Subcutaneous abdominal adipose tissue (tissue), 5 donors: ENCODE data around the gene CMSS1.
"Not testable (repeated sequence)": the region's sequence is repeated elsewhere in the genome, so short reads cannot be mapped to it uniquely, and the experiment has no call there.

ENCODE experiments used
- H3K27ac ChIP-seq: one replicate; pipeline ENCODE4 v1.7.0; 2013; ENCODE audit warnings: low read depth, mild to moderate bottlenecking, inconsistent platforms, low read length, moderate library complexity
- H3K27me3 ChIP-seq, 5 donors: one replicate each; pipeline ENCODE4 v1.7.0; 2013; ENCODE audit warnings: low read length in 5 of 5, inconsistent platforms in 1 of 5; ENCODE audit not compliant: control insufficient read depth in 5 of 5, insufficient read depth in 4 of 5
- H3K36me3 ChIP-seq, 5 donors: one replicate each; pipeline ENCODE4 v1.7.0; 2013; ENCODE audit warnings: low read length in 5 of 5; ENCODE audit not compliant: control insufficient read depth in 5 of 5, insufficient read depth in 5 of 5
- H3K4me1 ChIP-seq, 5 donors: one replicate each; pipeline ENCODE4 v1.7.0; 2013; ENCODE audit warnings: low read length in 5 of 5, mild to moderate bottlenecking in 3 of 5, moderate library complexity in 1 of 5; ENCODE audit not compliant: control insufficient read depth in 5 of 5, insufficient read depth in 5 of 5
- H3K4me3 ChIP-seq, 5 donors: one replicate each; pipeline ENCODE4 v1.7.0; 2013; ENCODE audit warnings: low read length in 5 of 5, low read depth in 1 of 5
- H3K9ac ChIP-seq, 5 donors: one replicate each; pipeline ENCODE4 v1.7.0; 2013; ENCODE audit warnings: low read length in 5 of 5, mild to moderate bottlenecking in 4 of 5, moderate library complexity in 3 of 5
- H3K9me3 ChIP-seq, 5 donors: one replicate each; pipeline ENCODE4 v1.7.0; 2013; ENCODE audit warnings: low read length in 5 of 5; ENCODE audit not compliant: control insufficient read depth in 5 of 5
- donor health status: healthy.
- donor health status: healthy.
- donor health status: healthy.
- donor health status: healthy.
- donor health status: healthy.

The CMSS1 gene

GRCh38 chr3:100089812-100090668 is 272.4 kb downstream of the CMSS1 start:
- peaks cover 0 to 16% (median 11%) of the 10 kb centered on the region in 5 donors for H3K4me1 ChIP-seq
- H3K36me3 ChIP-seq: no peaks in the 10 kb centered on the region
- no peak overlapping the region for H3K27ac ChIP-seq
- H3K9me3 ChIP-seq: no peaks in the 10 kb centered on the region
- H3K9ac ChIP-seq: no peak overlapping the region
- no peaks in the 10 kb centered on the region for H3K27me3 ChIP-seq
- peak overlapping the region in 1 of 5 donors; percentile 48 for H3K4me3 ChIP-seq

- Histone ChIP-seq H3K36me3 (no peaks in the 10 kb centered on the region), H3K9me3 (no peaks in the 10 kb centered on the region), H3K9ac (no peak overlapping the region), H3K27me3 (no peaks in the 10 kb centered on the region), H3K4me1 (peaks cover 0 to 16% (median 11%) of the 10 kb centered on the region in 5 donors), H3K27ac (no peak overlapping the region), H3K4me3 (no peak overlapping the region)
Observed at GRCh38 chr3:100090669-100091005, 273.0 kb downstream of the CMSS1 start.

- Histone ChIP-seq H3K4me3 (no peak overlapping the region), H3K36me3 (no peaks in the 10 kb centered on the region), H3K9ac (no peak overlapping the region), H3K9me3 (no peaks in the 10 kb centered on the region), H3K27ac (no peak overlapping the region), H3K4me1 (peaks cover 2 to 33% (median 27%) of the 10 kb centered on the region in 5 donors), H3K27me3 (no peaks in the 10 kb centered on the region)
Observed at GRCh38 chr3:100093831-100094230, 276.2 kb downstream of the CMSS1 start.

- not testable (repeated sequence) for H3K27me3 ChIP-seq, H3K9me3 ChIP-seq, H3K9ac ChIP-seq, H3K27ac ChIP-seq, H3K4me3 ChIP-seq, H3K36me3 ChIP-seq
- peaks cover 2 to 22% (median 17%) of the 10 kb centered on the region in 5 donors for H3K4me1 ChIP-seq
Observed at GRCh38 chr3:100096286-100096685, 278.6 kb downstream of the CMSS1 start.

GRCh38 chr3:100096866-100097265 is 279.2 kb downstream of the CMSS1 start:
- Histone ChIP-seq H3K27me3 (no peaks in the 10 kb centered on the region), H3K36me3 (no peaks in the 10 kb centered on the region), H3K9ac (no peak overlapping the region), H3K4me3 (no peak overlapping the region), H3K27ac (no peak overlapping the region), H3K9me3 (no peaks in the 10 kb centered on the region), H3K4me1 (peaks cover 2 to 22% (median 17%) of the 10 kb centered on the region in 5 donors)

GRCh38 chr3:100097919-100098783 is 280.5 kb downstream of the CMSS1 start:
- no peak overlapping the region for H3K4me3 ChIP-seq
- H3K27ac ChIP-seq: peak overlapping the region; percentile 23
- H3K27me3 ChIP-seq: no peaks in the 10 kb centered on the region
- peak overlapping the region in 1 of 5 donors; percentile 60 for H3K9ac ChIP-seq
- H3K4me1 ChIP-seq: peaks cover 2 to 30% (median 26%) of the 10 kb centered on the region in 5 donors
- H3K36me3 ChIP-seq: no peaks in the 10 kb centered on the region
- no peaks in the 10 kb centered on the region for H3K9me3 ChIP-seq

GRCh38 chr3:100098784-100099070 is 281.1 kb downstream of the CMSS1 start:
- Histone ChIP-seq H3K9me3 (no peaks in the 10 kb centered on the region), H3K4me3 (no peak overlapping the region), H3K36me3 (no peaks in the 10 kb centered on the region), H3K27ac (peak overlapping the region; percentile 23), H3K27me3 (no peaks in the 10 kb centered on the region), H3K9ac (no peak overlapping the region), H3K4me1 (peaks cover 2 to 36% (median 29%) of the 10 kb centered on the region in 5 donors)

GRCh38 chr3:100099621-100100020 is 282.0 kb downstream of the CMSS1 start:
- Histone ChIP-seq H3K4me3 (no peak overlapping the region), H3K9ac (no peak overlapping the region), H3K36me3 (no peaks in the 10 kb centered on the region), H3K9me3 (no peaks in the 10 kb centered on the region), H3K4me1 (peaks cover 2 to 39% (median 29%) of the 10 kb centered on the region in 5 donors), H3K27ac (no peak overlapping the region), H3K27me3 (no peaks in the 10 kb centered on the region)

- H3K4me1 ChIP-seq: peaks cover 4 to 39% (median 29%) of the 10 kb centered on the region in 5 donors
- H3K27ac ChIP-seq: no peak overlapping the region
- H3K4me3 ChIP-seq: no peak overlapping the region
Observed at GRCh38 chr3:100100425-100100824, 282.8 kb downstream of the CMSS1 start.

GRCh38 chr3:100102757-100103156 is 285.1 kb downstream of the CMSS1 start:
- Histone ChIP-seq H3K27ac (no peak overlapping the region), H3K4me1 (peaks cover 4 to 50% (median 29%) of the 10 kb centered on the region in 5 donors), H3K36me3 (no peaks in the 10 kb centered on the region), H3K9me3 (no peaks in the 10 kb centered on the region), H3K4me3 (no peak overlapping the region), H3K27me3 (no peaks in the 10 kb centered on the region), H3K9ac (no peak overlapping the region)

More at GRCh38 chr3:100100425-100100824, 282.8 kb downstream of the CMSS1 start:
- no peaks in the 10 kb centered on the region for H3K36me3 ChIP-seq
- H3K9me3 ChIP-seq: no peaks in the 10 kb centered on the region
- H3K9ac ChIP-seq: no peak overlapping the region
- H3K27me3 ChIP-seq: no peaks in the 10 kb centered on the region
